NCI-H345 treated with DMSO at 0.1 percent for 48 hours (cell line): ENCODE results near the gene GFER.

ENCODE experiments used
- DNase-seq: peaks from one replicate; lab custom pipeline; 2025; ENCODE audit not compliant: unreplicated experiment; lab: John Stamatoyannopoulos, UW

The GFER gene

DNA sequence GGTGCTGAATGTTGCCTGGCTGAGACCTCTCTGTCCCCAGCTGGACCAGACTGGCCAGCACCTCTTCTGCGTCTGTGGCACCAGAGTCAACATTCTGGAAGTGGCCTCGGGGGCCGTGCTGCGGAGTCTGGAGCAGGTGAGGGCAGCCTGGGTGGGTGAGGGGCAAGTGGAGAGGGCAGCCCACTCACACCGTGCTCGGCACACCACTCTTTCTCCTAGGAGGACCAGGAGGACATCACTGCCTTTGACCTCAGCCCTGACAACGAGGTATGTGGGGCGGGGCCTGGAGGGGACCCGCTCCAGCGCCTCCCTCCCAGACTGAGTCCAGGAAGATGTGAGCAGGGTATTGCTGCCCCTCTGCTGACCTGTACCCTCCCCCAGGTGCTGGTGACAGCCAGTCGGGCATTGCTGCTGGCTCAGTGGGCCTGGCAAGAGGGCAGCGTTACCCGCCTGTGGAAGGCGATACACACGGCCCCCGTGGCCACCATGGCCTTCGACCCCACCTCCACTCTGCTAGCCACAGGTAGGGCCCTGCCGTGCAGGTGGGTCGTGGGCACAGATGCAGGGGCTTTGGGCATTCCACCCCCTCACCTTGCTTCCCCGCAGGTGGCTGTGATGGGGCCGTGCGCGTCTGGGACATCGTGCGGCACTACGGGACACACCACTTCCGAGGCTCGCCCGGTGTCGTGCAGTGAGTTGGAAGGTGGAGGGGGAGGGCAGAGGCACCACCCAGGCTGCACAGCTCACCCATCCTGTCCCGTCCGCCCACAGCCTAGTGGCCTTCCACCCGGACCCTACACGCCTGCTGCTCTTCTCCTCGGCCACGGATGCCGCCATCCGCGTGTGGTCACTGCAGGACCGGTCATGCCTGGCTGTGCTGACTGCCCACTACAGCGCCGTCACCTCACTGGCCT is 9.6 kb upstream of the GFER start:
- DNase-seq, result no peak

DNA sequence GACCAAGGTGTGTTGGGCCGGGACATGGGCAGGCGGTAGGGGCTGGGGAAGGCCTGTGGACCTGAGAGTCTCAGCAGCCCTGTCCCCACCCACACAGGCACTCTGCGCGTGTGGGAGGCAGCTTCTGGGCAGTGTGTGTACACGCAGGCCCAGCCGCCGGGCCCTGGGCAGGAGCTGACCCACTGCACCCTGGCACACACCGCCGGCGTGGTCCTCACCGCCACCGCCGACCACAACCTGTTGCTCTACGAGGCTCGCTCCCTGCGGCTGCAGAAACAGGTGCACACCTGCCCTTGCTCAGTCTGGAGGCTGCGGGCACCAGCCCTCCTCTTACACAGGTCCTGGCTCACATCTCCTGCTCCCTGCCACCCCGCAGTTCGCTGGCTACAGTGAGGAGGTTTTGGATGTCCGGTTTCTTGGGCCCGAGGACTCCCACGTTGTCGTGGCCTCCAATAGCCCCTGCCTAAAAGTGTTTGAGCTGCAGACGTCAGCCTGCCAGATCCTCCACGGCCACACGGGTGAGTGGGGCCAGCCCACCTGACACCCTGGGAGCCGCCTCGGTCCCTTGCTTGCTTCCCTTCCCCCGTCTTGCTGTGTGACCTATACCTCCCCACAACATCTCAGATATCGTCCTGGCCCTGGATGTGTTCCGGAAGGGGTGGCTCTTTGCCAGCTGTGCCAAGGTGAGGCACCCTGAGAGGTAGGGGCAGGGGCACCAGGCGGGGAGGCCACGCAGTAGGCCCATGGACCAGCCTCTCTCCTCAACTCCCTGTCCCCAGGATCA is 8.4 kb upstream of the GFER start:
- no peak for DNase-seq

DNA sequence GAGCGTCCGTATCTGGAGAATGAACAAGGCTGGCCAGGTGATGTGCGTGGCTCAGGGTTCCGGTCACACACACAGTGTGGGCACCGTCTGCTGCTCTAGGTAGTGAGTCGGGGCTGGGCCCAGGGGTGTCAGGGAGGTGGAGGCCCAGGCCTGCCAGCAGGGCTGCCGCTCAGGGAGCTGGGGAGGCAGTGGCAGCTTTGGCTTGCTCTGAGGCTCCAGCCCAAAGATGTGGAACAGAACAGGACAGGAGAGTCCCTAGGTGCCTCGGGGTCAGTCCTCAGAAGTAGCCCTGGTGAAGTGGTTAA is 7.8 kb upstream of the GFER start:
- DNase-seq, result no peak

DNA sequence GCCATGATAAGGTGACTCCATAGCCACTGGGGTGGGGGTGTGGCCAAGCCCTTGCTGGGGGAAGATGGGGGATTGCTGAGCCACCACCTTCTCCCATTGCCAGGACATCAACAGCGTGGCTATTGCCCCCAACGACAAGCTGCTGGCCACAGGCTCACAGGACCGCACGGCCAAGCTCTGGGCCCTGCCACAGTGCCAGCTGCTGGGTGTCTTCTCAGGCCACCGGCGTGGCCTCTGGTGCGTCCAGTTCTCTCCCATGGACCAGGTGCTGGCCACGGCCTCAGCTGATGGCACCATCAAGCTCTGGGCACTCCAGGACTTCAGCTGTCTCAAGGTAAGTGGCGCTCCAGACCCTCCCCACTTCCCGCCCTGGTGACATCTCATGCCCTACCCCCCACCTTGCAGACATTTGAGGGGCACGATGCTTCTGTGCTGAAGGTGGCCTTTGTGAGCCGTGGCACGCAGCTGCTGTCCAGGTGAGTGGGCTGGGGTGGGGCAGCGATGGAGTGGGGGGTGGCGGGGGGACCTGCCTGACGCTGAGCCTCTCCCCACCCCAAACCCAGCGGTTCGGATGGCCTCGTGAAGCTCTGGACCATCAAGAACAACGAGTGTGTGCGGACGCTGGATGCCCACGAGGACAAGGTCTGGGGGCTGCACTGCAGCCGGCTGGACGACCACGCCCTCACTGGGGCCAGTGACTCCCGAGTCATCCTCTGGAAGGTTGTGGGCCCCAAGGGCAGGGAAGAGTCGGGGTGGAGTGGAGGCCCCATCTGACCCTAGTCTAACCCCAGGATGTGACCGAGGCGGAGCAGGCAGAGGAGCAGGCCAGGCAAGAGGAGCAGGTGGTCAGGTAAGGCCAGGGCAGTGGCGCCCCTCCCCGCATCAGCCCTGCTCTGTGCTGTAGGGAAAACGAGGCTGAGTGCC is 6.8 kb upstream of the GFER start:
- no peak for DNase-seq

DNA sequence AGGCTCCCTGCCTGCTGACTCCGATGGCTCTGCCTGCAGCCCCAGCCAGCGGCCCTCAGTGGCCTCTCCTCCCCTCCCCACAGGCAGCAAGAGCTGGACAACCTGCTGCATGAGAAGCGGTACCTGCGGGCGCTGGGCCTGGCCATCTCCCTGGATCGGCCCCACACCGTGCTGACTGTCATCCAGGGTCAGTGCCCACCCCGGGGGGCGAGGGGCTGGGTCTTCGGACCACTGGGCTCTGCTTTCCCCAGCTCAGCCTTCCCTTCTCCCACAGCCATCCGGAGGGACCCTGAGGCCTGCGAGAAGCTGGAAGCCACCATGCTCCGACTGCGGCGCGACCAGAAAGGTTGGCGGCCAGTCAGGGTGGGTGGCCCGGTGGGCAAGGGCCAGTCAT is 6.1 kb upstream of the GFER start:
- DNase-seq, result no peak

GRCh38 chr16:1978476-1979120 is 5.4 kb upstream of the GFER start:
- no peak for DNase-seq

- no peak for DNase-seq
Observed at GRCh38 chr16:1979271-1980029, 4.5 kb upstream of the GFER start.

DNA sequence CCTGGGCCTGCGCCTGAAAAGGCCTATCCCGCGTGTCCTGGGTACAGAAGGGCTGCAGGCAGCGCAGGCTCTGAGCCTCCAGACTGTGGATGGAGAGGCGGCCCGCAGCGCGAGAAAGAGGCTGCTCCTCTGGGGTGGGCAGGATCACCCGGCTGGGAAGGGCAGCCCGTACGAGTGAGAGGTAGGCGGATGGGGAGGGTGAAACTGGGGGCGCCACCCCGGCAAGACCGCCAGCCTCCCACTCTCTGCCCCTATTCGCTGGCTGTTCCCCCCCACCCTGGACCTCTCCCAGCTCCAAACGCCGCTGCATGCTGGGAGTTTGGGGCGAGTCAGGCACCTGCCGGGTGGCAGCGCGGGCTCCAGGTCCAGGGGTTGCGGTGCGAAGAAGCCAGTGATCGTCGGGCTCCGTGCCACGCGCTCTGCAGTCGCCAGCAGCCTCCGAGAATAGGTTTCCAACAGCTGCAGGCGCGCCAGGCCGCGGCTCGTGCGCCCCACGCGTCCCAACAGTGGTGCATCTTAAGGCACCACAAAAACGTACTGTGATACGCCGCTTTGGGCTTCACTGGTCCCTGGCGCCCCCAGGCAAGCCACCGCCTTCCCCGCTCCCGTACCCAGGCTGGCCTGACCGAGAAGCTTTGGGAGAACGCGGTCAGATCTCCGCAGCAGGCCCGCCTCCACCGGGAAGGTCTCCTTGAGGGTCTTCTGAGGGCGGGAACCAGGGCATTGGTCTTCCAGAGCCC is 3.8 kb upstream of the GFER start:
- DNase-seq, result no peak

- no peak for DNase-seq
Observed at GRCh38 chr16:1980770-1981087, 3.3 kb upstream of the GFER start.

- no peak for DNase-seq
Observed at GRCh38 chr16:1981398-1981836, 2.6 kb upstream of the GFER start, which contains the start of gene NOXO1. NOXO1 (minus strand) TSS chr16:1981469; CDS start chr16:1981179, 290 bp downstream.

DNA sequence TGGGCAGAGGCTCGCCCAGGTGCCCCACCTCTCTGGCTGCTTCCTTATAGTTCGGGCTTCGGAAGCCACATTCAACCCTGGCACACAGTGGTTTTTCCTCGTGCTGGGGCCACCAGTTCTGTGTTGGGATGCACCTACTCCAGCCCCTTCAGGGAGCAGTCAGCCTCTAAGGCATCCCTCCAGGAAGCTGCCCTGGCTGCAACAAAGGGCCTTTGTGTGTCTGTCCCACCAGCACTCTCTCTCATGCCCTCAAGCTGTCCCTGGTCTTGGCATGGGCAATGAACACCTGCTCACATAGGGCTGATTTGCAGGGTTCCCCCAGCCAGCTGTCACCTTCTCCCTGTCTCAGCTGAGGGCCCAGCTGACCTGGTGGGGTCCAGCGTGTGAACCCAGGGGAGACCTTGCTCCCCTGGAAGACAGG is 2.0 kb upstream of the GFER start:
- peak; percentile 48 for DNase-seq

GRCh38 chr16:1982991-1983543 is 926 bp upstream of the GFER start:
- no peak for DNase-seq

DNA sequence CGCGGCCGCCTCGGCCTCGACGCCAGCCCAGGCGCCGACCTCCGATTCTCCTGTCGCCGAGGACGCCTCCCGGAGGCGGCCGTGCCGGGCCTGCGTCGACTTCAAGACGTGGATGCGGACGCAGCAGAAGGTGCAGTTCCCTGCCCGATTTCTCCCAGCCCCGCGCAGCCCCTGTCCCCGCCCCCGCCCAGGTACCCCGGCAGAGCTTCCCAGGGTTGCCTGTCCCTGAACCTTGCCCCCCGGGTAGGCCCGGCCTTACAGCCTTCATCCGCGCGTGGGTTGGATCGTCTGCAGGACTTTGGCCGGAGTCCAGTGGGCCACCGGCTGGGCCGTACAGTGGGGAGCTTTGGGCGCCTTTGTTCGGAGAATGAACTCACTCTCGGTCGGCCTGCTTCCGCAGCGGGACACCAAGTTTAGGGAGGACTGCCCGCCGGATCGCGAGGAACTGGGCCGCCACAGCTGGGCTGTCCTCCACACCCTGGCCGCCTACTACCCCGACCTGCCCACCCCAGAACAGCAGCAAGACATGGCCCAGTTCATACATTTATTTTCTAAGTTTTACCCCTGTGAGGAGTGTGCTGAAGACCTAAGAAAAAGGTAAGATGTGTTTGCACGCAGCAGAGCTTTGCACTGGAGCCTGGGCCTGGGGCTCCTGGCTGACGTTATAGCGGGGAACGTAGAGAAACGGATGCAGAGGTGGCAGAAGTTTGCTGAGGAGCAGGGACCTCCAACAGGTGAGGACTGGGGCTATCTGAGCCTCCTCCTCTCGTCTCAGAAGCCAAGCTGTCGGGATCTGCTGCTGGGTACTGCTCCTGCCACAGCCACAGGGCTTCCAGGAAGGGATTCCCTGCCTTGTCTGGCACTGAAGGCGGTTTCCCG is 593 bp downstream of the GFER start:
- DNase-seq, result no peak

GRCh38 chr16:1985466-1986150 is 1.6 kb downstream of the GFER start:
- DNase-seq, result no peak

GRCh38 chr16:1987198-1987597 is 3.2 kb downstream of the GFER start:
- DNase-seq, result no peak

- DNase-seq, result peak; percentile 34
Observed at GRCh38 chr16:1989209-1990100, 5.5 kb downstream of the GFER start, which contains the start of gene SYNGR3. SYNGR3 (plus strand) TSS chr16:1989970; CDS start chr16:1990103, 133 bp downstream.

- DNase-seq, result no peak
Observed at GRCh38 chr16:1990101-1990350, 6.0 kb downstream of the GFER start.
